ENCODE results near the gene MED19.
"Not testable (repeated sequence)": the region's sequence is repeated elsewhere in the genome, so short reads cannot be mapped to it uniquely, and the experiment has no call there.

Gene MED19, protein sequence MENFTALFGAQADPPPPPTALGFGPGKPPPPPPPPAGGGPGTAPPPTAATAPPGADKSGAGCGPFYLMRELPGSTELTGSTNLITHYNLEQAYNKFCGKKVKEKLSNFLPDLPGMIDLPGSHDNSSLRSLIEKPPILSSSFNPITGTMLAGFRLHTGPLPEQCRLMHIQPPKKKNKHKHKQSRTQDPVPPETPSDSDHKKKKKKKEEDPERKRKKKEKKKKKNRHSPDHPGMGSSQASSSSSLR

DNA sequence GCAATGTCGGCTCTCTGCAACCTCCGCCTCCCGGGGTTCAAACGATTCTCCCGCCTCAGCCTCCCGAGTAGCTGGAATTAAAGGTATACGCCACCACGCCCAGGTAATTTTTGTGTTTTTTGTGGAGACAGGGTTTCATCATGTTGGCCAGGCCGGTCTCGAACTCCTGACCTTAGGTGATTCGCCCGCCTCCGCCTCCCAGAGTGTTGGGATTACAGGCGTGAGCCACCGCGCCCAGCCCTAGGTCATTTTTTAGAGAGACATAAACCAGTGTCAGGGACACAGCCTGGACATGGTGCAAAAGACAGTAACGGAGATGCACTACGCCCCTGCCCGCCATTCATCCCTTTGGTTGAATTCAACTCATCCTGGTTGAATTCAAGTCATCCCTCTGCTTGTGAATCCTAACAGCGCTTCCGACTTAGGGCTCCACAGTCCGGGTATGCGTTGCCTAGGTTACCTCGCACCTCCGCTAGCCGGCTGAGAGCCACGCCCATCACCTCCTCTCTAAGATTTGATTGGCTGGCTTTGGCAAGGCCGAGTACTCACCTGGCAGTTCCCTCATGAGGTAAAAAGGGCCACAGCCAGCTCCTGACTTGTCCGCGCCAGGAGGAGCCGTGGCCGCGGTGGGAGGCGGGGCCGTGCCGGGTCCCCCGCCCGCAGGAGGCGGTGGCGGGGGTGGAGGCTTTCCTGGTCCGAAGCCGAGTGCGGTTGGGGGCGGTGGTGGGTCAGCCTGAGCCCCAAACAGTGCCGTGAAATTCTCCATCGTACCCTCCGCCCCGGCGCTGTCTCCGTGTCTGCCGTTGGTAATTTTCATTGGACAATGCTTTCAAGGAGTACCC lies at the start of gene MED19:
MED19 (minus strand) TSS at position 802 of the 842 bp plus-strand sequence; CDS start at position 766, 36 bp downstream.
- DNase-seq (ENCODE audit: low spot score): peak; percentile 87

DNA sequence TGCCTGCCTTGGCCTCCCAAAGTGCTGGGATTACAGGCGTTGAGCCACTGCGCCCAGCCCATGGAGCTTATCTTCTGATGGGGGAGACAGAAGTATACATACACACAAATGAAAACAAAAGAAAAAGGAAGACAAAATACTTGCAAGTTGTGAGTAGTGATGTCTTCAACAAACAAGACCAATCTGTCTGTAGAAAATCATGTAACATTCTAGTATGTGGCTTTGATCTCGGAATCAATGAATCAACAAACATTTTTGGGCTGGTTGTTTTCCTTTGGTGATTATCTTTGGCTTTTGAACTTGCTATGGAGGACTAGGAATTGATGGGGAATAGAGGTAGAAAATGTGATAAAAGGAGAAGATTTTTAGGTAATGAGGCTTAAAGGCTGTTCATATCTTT lies 46.2 kb upstream of the MED19 start:
- no peak for DNase-seq (ENCODE audit: low spot score)

DNA sequence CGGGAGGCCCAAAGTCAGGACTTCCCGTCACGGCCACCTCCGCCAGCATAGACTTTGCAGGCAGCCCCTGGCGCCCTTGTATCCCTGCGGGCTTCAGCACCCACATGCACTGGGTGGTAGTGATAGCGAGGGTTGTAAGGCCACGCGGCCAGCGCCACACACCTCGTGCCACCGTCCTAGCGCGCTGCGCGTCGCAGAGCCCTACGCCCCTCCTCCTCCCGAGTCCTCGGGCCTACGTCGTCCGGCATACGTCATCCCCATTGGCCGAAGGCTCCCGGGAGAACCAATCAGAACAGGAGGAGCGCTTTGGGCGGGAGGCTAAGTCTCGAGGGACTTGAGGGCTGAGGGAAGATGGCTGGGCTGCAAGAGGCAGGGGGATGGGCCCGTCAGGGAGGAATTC lies 40.9 kb upstream of the MED19 start:
- DNase-seq (ENCODE audit: low spot score): no peak

DNA sequence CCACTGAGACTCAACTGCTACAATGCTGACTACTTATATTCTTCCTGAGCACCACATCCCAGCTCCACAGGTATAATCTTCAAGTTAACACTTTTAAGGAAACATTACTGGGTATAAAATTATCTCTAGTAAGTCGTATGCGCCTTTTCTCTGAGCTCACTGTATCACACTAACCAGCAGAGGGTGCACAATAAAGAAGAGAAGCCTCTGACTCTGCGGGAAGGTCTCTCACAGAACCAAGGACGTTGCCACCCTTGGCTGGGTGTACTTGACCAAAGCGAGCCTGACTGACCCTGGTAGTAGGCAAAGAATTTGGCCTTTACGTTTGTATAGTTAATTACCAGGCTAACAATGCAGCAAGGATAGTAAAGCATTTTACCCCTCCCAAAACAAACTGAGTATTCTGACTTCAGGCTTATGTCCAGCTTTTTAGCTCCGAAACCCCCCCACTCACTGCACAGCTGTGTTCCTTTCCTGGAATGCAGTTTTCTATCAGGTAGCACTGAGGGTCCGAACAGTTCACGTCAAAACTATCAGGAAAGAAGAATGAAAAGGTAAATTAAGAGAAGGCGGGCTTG lies 39.8 kb upstream of the MED19 start, which contains the start of gene BTBD18:
BTBD18 (minus strand) TSS at position 144 of the 578 bp plus-strand sequence. CDS start 631 bp downstream, outside the sequence.
- DNase-seq (ENCODE audit: low spot score): no peak

DNA sequence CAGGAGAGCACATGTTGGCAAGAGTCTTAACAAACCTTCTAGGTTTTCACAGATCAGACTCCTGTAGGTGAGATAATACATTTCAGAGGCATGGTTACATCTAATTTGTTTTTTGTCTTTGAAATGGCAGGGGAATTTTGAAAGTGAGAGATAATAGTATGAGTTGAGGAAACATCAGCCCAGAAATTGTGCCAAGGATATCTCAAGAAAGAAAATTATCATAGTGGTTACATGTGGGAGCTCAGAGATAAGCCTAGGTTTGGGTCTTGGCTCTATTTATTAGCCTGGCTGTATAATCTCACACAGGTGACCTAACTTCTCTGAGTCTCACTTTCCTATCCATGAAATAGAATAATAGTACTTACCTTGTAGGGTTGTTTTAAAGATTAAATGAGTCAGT lies 39.2 kb upstream of the MED19 start:
- no peak for DNase-seq (ENCODE audit: low spot score)

DNA sequence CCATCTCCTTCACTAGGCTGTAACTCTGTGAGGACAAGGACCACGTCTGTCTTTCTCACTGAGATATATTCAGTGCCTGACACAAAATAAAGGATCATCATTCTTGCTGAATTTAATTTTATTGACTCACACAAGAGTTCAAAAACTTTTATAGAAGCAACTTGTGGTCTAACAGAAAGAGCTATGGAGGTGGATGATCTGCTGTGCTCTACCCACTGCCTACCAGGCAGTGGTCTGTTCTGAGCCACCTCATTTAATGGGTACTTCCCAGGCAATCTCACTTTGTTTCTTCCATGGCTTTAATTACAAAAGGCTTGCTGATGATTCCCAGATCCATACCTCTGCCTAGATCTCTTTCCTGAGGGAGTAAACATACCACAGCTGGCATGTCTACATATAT lies 34.9 kb upstream of the MED19 start:
- DNase-seq (ENCODE audit: low spot score): no peak

DNA sequence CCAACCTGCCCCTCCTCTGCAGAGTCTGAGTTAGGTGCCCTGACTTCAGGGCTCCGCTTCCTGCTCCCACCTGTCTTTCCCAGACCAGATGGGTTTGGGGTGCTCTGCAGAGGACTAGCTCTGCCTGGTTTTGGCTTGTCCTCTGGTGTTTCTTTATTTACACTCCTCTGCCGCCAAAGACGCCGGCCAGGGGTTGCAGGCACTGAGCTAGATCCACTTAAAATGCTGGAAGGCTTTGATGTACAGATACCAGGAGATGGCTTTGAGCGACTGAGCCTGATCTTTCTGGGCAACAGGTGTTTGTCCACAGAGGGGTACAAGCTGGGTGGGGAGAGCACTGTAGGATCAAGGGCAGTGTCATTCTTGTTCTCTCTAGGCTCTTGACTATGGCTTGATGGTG lies 33.2 kb upstream of the MED19 start:
- no peak for DNase-seq (ENCODE audit: low spot score)

DNA sequence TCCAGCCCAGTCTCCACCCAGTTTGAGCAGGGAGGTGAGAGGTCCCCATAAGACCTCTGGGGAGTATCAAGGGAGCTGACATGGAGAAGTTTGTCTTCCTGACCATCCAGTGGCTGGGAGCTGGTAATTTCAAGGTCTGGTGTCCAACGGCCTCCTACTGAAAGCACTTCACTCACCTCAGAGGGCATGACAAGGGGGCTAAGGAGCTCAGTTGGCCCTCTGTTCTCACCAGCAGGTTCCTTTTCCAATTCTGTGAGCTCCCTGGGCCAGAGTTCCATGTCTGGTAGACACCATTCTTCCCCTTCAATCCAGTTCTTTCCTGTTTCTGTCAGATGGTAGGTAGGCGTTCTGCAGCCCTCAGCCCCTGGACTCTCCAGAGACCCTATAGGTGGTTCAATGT lies 32.3 kb upstream of the MED19 start:
- no peak for DNase-seq (ENCODE audit: low spot score)

DNA sequence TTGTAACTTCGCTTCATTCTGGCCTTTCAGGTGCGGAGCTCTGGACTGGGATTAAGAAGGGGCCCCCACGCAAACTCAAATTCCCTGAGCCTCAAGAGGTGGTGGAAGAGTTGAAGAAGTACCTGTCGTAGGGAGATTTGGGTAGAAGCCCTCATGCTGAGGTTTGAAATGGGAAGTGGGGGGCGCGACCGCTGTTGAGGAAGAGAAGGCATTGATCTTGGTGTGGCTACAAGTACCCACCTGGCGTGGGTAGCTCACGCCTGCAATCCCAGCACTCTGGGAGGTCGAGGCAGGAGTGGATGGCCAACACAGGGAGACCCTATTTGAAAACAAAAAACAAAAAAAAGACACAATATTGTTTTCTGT lies 30.1 kb upstream of the MED19 start:
- no peak for DNase-seq (ENCODE audit: low spot score)

DNA sequence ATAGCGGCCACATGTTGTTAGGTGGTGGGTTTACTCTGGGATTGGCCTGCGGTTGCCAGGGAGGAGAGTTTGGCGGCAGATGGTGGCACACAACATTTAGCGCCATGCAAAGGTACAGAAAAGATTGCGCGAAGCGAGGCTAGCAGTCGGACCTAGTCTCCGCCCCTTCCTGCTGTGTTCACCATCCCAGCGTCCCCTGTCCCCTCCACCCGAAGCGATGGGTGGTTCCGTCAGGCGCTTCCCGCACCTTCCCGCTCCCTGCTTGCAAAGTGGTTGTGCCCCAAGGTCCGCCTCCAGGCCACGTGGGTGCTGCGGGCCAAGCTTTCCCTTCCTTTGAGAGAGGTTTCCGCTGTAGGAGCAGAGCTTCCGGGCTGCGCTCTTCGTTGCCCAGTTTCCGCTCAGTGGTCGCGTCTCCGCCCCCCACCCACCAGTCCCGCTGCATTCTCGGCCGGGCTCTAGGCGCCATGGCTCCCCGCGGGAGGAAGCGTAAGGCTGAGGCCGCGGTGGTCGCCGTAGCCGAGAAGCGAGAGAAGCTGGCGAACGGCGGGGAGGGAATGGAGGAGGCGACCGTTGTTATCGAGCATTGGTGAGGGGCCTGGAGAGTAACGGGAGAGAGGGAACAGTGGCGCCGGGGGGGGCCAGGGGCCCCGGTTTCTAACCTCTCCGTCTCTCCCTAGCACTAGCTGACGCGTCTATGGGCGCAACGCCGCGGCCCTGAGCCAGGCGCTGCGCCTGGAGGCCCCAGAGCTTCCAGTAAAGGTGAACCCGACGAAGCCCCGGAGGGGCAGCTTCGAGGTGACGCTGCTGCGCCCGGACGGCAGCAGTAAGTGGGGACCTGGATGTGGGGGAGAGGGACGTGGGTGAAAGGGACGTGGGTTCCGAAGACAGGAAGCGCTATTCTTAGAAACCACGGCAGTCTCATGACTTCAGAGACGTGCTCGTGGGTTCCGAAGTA lies 29.4 kb upstream of the MED19 start, which contains the start of gene SELENOH:
SELENOH (plus strand) TSS at position 360 of the 955 bp plus-strand sequence; CDS start at position 465, 105 bp downstream.
- peak; percentile 97 for DNase-seq (ENCODE audit: low spot score)

DNA sequence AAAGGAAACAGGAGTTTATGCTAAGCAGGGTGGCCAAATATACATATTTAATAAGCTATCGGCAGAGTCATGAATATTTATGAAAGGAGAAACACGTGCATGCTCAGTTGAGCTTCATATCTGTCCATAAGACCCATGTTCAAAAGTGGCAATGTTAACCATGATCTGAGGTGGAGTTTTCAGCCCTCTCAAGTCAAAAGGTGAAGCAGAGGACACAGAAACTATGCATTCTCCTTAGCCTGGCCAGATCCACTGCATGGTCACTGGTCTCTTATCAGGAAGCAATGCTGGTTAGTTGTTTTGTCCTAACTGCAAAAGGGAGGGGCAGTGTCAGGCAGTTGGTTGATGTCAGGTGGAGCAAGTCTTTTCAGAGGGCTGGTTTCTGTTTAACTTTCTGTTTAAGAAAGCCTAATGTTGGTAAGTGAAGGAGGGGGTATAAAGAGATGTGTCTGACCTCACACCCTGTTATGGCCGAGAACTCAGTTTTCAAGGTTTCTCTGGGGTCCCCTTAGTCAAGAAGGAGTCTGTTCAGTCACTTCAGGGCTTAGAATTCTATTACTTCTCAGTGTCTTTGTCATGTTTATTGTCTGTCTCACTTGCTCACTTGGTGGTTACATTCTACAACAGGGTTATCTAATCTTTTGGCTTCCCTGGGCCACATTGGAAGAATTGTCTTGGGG lies 23.7 kb upstream of the MED19 start:
- no peak for DNase-seq (ENCODE audit: low spot score)

DNA sequence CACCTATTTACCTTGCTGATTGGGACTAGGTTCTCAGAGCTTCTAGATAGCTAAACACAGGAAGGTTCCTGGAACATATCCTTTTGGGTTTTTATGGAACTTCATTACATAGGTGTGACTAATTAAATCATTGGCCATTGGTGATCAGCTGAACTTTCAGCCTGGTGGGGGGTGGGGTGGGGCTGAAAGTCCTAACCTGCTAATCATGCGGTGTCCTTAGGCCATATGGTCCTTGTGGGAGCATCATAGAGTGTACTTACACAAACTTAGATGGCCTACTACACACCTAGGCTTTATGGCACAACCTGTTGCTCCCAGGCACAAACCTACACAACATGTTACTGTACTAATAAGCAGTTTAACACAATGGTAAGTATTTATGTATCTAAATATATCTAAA lies 20.6 kb upstream of the MED19 start:
- DNase-seq (ENCODE audit: low spot score): no peak

DNA sequence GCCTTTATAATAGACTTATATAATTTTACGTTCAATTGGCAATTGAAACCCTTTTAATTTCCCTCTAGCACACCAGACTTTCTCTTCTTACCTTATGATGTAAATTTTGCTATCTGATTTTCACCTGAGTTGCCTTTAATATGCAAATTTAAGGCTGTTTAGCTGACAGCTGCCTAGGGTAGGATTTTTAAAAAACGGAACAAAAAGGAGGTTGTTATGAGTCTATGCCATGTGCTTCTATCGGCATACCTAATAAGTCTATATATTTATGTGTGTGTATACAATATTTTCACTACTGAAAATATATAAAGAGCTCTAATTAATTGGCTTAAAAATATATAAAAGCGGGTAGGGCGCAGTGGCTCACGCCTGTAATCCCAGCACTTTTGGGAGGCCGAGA lies 17.5 kb upstream of the MED19 start:
- DNase-seq (ENCODE audit: low spot score): no peak

DNA sequence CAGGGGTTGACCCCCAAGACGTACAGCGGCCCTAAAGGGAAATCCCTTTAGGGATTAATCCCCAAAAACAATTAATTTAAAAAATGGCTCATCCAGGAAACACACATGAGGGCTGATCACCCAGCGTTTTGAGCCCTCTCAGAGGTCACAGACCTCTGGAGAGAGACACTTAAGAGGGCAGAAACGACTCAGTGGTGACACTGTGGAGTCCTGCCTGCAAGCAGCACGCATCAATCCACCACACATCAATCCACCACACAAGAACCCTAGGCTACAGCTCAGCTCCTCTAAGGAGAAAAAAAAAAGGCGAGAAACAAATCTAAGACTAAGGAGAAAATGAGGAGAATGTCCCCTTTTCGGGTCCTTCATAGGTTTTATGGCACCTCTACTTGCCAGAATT lies 16.8 kb upstream of the MED19 start:
- no peak for DNase-seq (ENCODE audit: low spot score)

DNA sequence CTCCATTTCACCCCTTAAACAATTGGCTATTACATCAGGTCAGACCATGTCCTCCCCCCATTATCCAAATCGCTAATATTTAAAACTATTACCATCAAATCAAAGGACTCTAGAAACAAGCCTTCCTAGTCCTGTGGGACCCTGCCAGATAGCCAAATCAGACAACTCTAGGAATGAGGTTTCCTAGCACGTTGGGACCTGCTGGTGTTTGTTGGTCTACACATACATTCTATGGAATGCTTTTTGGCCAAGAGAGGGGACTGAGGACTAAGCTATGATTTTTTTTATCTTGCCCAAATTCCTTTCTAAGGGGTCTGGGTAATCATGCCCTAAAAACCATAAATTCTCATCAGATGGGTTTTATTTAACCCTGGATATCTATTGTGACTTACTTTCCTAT lies 15.2 kb upstream of the MED19 start:
- no peak for DNase-seq (ENCODE audit: low spot score)

DNA sequence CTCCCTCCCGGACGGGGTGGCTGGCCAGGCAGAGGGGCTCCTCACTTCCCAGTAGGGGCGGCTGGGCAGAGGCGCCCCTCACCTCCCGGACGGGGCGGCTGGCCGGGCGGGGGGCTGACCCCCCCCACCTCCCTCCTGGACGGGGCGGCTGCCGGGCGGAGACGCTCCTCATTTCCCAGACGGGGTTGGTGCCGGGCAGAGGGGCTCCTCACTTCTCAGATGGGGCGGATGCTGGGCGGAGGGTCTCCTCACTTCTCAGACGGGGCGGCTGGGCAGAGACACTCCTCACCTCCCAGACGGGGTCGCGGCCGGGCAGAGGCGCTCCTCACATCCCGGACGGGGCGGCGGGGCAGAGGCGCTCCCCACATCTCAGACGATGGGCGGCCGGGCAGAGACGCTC lies 4.7 kb upstream of the MED19 start:
- not testable (repeated sequence) for DNase-seq (ENCODE audit: low spot score)

DNA sequence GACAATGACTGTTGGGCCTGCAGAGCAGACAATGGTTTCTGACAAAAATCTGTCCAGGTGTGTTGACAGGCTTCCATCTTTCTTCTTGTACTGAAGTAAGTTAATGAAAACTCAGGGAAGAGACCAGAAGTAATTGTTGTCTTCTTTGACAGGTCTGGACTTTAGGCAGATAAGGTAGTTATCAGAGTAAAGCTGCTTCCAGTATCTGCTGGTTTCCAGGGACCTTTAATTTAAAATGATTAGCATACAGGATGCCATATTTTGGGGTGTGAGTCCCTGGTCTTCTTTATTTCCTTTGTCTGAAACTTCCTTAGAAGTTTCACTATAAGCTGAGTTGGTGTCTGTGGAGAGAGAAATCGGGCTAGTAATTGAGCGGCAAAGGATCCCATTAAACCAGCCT lies 1.8 kb upstream of the MED19 start:
- no peak for DNase-seq (ENCODE audit: low spot score)

DNA sequence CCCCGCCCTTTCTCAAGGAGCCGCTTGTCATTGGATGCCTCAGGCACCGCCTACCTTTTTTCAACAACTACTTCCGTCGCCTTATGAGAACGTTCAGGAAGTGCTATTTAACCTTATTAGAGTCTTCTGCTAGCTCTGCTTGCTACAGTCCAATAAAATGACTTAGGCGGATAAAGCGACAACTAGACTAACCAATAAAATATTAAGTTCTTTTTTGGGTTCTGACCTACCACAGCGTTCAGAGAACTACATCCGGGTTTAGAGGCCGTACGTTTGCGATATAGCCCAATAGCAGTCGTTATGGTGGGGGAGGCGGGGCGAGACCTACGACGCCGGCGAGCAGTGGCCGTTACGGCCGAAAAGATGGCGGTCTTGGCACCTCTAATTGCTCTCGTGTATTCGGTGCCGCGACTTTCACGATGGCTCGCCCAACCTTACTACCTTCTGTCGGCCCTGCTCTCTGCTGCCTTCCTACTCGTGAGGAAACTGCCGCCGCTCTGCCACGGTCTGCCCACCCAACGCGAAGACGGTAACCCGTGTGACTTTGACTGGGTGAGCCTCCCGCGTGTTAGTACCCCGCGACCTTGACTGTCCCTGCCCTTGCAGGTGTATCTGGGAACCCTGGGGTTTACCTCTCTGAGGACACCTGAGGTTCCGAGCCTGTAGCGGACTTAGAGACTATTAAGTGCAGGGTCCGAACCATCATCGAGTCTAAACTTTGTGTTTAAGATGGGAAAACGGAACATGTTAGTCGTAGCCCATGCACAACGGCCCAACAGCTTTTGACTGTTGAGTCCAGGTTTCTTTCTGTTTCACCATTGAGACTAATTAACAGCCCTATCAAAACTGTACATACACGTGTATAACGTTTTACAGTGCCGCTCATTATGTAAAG lies 488 bp upstream of the MED19 start, which contains the start of gene TMX2:
TMX2 (plus strand) TSS at position 338 of the 895 bp plus-strand sequence; CDS start at position 364, 26 bp downstream.
- DNase-seq (ENCODE audit: low spot score): peak; percentile 91

DNA sequence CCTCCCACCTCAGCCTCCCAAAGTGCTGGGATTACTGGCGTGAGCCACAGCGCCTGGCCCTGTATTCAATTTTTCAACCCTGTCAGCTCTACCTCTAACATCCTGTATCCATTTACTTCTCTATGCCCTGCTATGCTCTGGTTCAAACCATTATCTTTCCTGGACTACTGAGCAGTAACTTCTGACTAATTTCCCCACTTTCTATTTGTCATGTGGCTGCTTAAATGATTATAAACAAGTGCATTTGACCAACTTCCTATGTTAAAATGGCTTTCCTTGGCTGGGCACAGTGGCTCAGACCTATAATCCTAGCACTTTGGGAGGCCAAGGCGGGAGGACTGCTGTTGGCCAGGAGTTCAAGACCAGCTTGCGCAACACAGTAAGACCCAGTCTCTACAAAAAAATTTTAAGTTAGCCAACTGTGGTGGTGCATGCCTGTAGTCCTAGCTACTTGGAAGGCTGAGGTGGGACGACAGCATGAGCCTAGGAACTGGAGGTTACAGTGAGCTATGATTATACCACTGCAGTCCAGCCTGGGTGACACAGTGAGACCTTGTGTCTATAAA lies 2.1 kb downstream of the MED19 start:
- no peak for DNase-seq (ENCODE audit: low spot score)

DNA sequence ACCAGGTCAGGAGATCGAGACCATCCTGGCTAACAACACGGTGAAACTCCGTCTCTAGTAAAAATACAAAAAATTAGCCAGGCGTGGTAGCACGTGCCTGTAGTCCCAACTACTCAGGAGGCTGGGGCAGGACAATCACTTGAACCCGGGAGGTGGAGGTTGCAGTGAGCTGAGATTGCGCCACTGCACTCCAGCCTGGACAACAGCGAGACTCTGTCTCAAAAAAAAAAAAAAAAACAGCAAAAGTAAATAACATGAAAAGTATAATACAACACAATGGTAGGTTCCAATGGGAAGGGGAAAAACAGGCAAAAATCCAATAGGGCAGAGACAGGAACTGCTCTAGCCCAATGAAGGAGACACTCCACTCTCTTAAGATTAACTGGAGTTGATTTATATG lies 6.6 kb downstream of the MED19 start:
- DNase-seq (ENCODE audit: low spot score): not testable (repeated sequence)

All from left forelimb (tissue), 1 donor.